ENCODE results near the gene VAV2. TPM values are rescaled to one million over a fixed set of nuclear protein-coding genes. Genes with fewer than 3 reads are reported as not detected.

Gene VAV2
- total RNA-seq, 3 donors from 2014 or later: 5.3 to 9.5 (median 8.8) TPM

GRCh38 chr9:133971981-133972941 is 19.9 kb downstream of the VAV2 start:
- no peak for DNase-seq (ENCODE audit: low spot score in 2 of 2)
- TF ChIP-seq CTCF (IDR thresholded peaks at IDR 0.05) (no peak), POLR2AphosphoS5 (IDR thresholded peaks at IDR 0.05) (no peak), POLR2A (IDR thresholded peaks at IDR 0.05) (no peak)
- H3K27ac ChIP-seq: no peak overlapping the region

GRCh38 chr9:133971121-133971951 is 20.8 kb downstream of the VAV2 start:
- TF ChIP-seq POLR2A (IDR thresholded peaks at IDR 0.05) (no peak), CTCF (IDR thresholded peaks at IDR 0.05) (no peak), POLR2AphosphoS5 (IDR thresholded peaks at IDR 0.05) (no peak)
- H3K4me3 ChIP-seq: no peak overlapping the region
- no peaks in the 10 kb centered on the region for H3K27me3 ChIP-seq
- no peaks in the 10 kb centered on the region for H3K9me3 ChIP-seq
- DNase-seq (ENCODE audit: low spot score in 2 of 2): no peak
- no peak overlapping the region for H3K27ac ChIP-seq
- H3K4me1 ChIP-seq: no peaks in the 10 kb centered on the region
- intact Hi-C loops (cut with DNase I; ENCODE audit: low total_unique reads): no loop called here
- H3K36me3 ChIP-seq: no peaks in the 10 kb centered on the region

More at GRCh38 chr9:133971981-133972941, 19.9 kb downstream of the VAV2 start:
- Histone ChIP-seq H3K9me3 (no peaks in the 10 kb centered on the region), H3K36me3 (no peaks in the 10 kb centered on the region), H3K27me3 (no peaks in the 10 kb centered on the region), H3K4me1 (no peaks in the 10 kb centered on the region), H3K4me3 (no peak overlapping the region)
- intact Hi-C loops (cut with DNase I; ENCODE audit: low total_unique reads): no loop called here

- Histone ChIP-seq H3K27me3 (no peaks in the 10 kb centered on the region), H3K4me3 (no peak overlapping the region), H3K36me3 (no peaks in the 10 kb centered on the region), H3K4me1 (no peaks in the 10 kb centered on the region), H3K9me3 (no peaks in the 10 kb centered on the region), H3K27ac (no peak overlapping the region)
- no peak for DNase-seq (ENCODE audit: low spot score in 2 of 2)
- TF ChIP-seq POLR2A (IDR thresholded peaks at IDR 0.05) (no peak), POLR2AphosphoS5 (IDR thresholded peaks at IDR 0.05) (no peak), CTCF (IDR thresholded peaks at IDR 0.05) (no peak)
- intact Hi-C loops (cut with DNase I; ENCODE audit: low total_unique reads): no loop called here
These were observed 21.5 kb downstream of the VAV2 start for GRCh38 chr9:133970581-133971058.

- no peak overlapping the region for H3K4me3 ChIP-seq
- no peaks in the 10 kb centered on the region for H3K27me3 ChIP-seq
- H3K36me3 ChIP-seq: no peaks in the 10 kb centered on the region
- intact Hi-C loops (cut with DNase I; ENCODE audit: low total_unique reads): no loop called here
- H3K27ac ChIP-seq: no peak overlapping the region
- TF ChIP-seq POLR2AphosphoS5 (IDR thresholded peaks at IDR 0.05): no peak
- TF ChIP-seq POLR2A (IDR thresholded peaks at IDR 0.05): no peak
- TF ChIP-seq CTCF (IDR thresholded peaks at IDR 0.05): no peak
- no peak for DNase-seq (ENCODE audit: low spot score in 2 of 2)
- H3K4me1 ChIP-seq: no peaks in the 10 kb centered on the region
- H3K9me3 ChIP-seq: no peaks in the 10 kb centered on the region
These were observed 22.2 kb downstream of the VAV2 start for GRCh38 chr9:133969681-133970580.

Data from breast epithelium (tissue), 4 donors.